Loucy (cell line): ENCODE measurements around the gene PHF5A.

Experiments
- H2AFZ ChIP-seq: fragments of 200-600 bp; sonication (generic); 2 replicates; pipeline ENCODE4 v1.6.0; 2016; ENCODE audit warnings: antibody characterized with exemption, mild to moderate bottlenecking, low read length, moderate library complexity
- H3F3A ChIP-seq: fragments of 200-600 bp; 2 replicates; pipeline ENCODE4 v1.6.0; 2016; ENCODE audit warnings: antibody characterized with exemption, low read depth, mild to moderate bottlenecking
- H3K27me3 ChIP-seq: fragments of 200-600 bp; sonication (generic); 2 replicates; pipeline ENCODE4 v1.6.1; 2014; ENCODE audit warnings: low read length, mild to moderate bottlenecking; ENCODE audit not compliant: insufficient read depth, poor library complexity, severe bottlenecking
- H3K36me3 ChIP-seq: fragments of 200-600 bp; sonication (generic); 2 replicates; pipeline ENCODE4 v1.6.1; 2016; ENCODE audit warnings: low read length; ENCODE audit not compliant: insufficient read depth
- H3K4me1 ChIP-seq: fragments of 200-600 bp; sonication (generic); 2 replicates; pipeline ENCODE4 v1.5.1; 2014; ENCODE audit warnings: low read length, mild to moderate bottlenecking; ENCODE audit not compliant: insufficient read depth, poor library complexity, severe bottlenecking
- H3K4me2 ChIP-seq: fragments of 200-600 bp; sonication (generic); 2 replicates; pipeline ENCODE4 v1.6.0; 2014; ENCODE audit warnings: antibody characterized with exemption, low read length, low read depth, mild to moderate bottlenecking; ENCODE audit not compliant: poor library complexity, severe bottlenecking
- H3K4me3 ChIP-seq: fragments of 200-600 bp; sonication (generic); 2 replicates; pipeline ENCODE4 v1.5.1; 2014; ENCODE audit warnings: low read length, mild to moderate bottlenecking, mixed read lengths; ENCODE audit not compliant: poor library complexity, severe bottlenecking
- H3K79me2 ChIP-seq: fragments of 200-600 bp; sonication (generic); 2 replicates; pipeline ENCODE4 v1.6.1; 2014; ENCODE audit warnings: low read length; ENCODE audit not compliant: insufficient read depth
- H3K9ac ChIP-seq: fragments of 200-600 bp; sonication (generic); 2 replicates; pipeline ENCODE4 v1.6.0; 2014; ENCODE audit warnings: mild to moderate bottlenecking, low read depth, low read length, moderate library complexity; ENCODE audit not compliant: poor library complexity, severe bottlenecking
- H3K9me2 ChIP-seq: fragments of 200-600 bp; sonication (generic); replicated peaks from 2 replicates; pipeline ENCODE4 v1.6.1; 2016; ENCODE audit warnings: low read depth, low read length, mixed read lengths
- H3K9me3 ChIP-seq: fragments of 200-600 bp; sonication (generic); 2 replicates; pipeline ENCODE4 v1.6.1; 2014; ENCODE audit warnings: mild to moderate bottlenecking, antibody characterized with exemption, low read length, low read depth; ENCODE audit not compliant: insufficient read depth
- H4K20me1 ChIP-seq: fragments of 200-600 bp; sonication (generic); 2 replicates; pipeline ENCODE4 v1.6.0; 2014; ENCODE audit warnings: antibody characterized with exemption, low read length, mild to moderate bottlenecking; ENCODE audit not compliant: insufficient read depth, poor library complexity, severe bottlenecking
- EZH2phosphoT487 ChIP-seq: fragments of 200-600 bp; IDR thresholded peaks from 2 replicates; pipeline ENCODE4 v1.6.1; 2018; ENCODE audit warnings: antibody characterized with exemption, mild to moderate bottlenecking, moderate library complexity, borderline replicate concordance
- TF ChIP-seq, protein P1 (sequence below): fragments of 200-600 bp; sonication (generic); conservative IDR thresholded peaks from 2 replicates; pipeline ENCODE4 v1.5.1; 2014; ENCODE audit warnings: mild to moderate bottlenecking, antibody characterized with exemption, low read length

PHF5A gene

DNA sequence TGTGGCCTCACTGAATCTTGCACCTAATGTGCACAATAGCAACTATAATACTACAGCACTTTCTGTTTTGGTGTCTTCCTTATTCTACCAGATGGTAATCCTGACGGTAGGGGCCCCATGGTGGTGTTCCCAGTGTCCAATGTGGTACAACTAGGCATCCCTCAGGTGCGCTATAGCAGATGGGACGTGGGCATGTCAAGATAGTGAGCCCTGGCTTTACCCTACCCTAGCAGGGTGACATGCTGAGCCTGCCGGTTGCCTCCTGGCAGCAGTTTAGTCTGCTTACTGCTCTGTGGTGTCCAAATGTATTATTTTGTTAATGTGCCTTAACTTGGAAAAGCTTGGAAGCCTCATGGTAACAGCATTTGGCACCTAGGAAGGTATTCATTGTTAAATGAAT lies 19.6 kb upstream of the PHF5A start:
- Histone ChIP-seq H3K36me3 (no peaks in the 10 kb centered on the region), H3K9me3 (no peaks in the 10 kb centered on the region), H3K4me3 (no peak overlapping the region), H3K4me2 (no peak overlapping the region), H3K9me2 (no peaks in the 10 kb centered on the region), H3K79me2 (peaks cover 65% of the 10 kb centered on the region), H3F3A (no peaks in the 10 kb centered on the region), H3K4me1 (no peaks in the 10 kb centered on the region), H3K27me3 (no peaks in the 10 kb centered on the region), H3K9ac (no peak overlapping the region), H2AFZ (no peak overlapping the region), H4K20me1 (no peaks in the 10 kb centered on the region)
- TF ChIP-seq, protein P1, sequence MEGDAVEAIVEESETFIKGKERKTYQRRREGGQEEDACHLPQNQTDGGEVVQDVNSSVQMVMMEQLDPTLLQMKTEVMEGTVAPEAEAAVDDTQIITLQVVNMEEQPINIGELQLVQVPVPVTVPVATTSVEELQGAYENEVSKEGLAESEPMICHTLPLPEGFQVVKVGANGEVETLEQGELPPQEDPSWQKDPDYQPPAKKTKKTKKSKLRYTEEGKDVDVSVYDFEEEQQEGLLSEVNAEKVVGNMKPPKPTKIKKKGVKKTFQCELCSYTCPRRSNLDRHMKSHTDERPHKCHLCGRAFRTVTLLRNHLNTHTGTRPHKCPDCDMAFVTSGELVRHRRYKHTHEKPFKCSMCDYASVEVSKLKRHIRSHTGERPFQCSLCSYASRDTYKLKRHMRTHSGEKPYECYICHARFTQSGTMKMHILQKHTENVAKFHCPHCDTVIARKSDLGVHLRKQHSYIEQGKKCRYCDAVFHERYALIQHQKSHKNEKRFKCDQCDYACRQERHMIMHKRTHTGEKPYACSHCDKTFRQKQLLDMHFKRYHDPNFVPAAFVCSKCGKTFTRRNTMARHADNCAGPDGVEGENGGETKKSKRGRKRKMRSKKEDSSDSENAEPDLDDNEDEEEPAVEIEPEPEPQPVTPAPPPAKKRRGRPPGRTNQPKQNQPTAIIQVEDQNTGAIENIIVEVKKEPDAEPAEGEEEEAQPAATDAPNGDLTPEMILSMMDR: no peak
- no peak for TF ChIP-seq EZH2phosphoT487

DNA sequence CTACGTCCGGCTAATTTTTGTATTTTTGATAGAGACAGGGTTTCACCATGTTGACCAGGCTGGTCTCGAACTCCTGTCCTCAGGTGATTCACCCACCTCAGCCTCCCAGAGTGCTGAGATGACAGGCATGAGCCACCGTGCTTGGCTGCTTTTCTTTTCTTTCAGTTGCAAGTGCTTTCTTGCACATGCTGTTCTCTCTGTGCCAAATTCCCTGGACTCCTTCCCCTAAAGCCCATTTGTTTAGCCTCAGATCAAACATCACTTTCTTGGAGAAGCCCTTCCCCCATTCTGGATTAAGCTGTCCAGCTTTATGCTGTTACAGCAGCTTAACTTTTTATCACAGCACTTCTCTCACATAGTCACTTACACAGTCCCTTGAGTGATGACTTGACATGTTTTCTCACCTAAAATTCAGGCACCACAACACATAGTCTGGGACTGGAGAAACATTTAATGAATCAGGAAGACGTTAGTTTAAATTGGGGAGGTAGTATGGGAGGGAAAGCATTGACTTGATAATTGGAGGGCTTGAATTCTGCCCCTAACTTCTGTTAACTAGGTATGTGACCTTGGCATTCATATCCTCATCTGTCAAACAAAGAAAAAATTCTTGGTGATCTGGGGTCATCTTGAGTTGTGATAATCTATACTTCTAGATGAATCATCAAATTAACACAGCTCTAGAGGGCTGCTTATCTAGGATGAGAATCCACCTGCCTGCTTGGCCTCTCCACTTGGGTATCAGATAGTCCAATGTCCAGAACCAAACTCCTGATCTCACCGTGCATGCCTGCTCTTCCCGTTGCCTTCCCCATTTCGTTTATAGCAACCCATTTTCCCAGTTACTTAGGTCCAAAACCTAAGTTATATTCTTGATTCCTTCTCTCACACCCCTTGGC lies 18.8 kb upstream of the PHF5A start:
- peaks cover 73% of the 10 kb centered on the region for H3K79me2 ChIP-seq
- no peak overlapping the region for H3K4me3 ChIP-seq
- H3K4me1 ChIP-seq: no peaks in the 10 kb centered on the region
- no peaks in the 10 kb centered on the region for H3K9me2 ChIP-seq
- peaks cover 5% of the 10 kb centered on the region for H4K20me1 ChIP-seq
- no peaks in the 10 kb centered on the region for H3F3A ChIP-seq
- H3K36me3 ChIP-seq: no peaks in the 10 kb centered on the region
- H3K9me3 ChIP-seq: no peaks in the 10 kb centered on the region
- H3K4me2 ChIP-seq: no peak overlapping the region
- no peak overlapping the region for H2AFZ ChIP-seq
- no peaks in the 10 kb centered on the region for H3K27me3 ChIP-seq
- H3K9ac ChIP-seq: no peak overlapping the region
- TF ChIP-seq, protein P1: no peak

DNA sequence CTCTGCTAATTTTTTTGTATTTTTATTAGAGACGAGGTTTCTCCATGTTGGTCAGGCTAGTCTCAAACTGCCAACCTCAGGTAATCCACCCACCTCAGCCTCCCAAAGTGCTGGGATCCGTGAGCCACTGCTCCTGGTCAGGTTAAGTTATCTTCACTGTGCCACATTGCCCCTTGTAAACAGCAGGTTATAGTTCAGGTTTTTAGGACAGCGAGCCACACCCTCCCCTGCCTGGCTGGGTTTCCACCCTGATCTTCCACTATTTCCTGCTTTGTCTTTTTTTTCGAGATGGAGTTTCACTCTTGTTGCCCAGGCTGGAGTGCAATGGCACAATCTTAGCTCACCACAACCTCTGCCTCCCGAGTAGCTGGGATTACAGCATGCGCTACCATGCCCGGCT lies 16.5 kb upstream of the PHF5A start:
- no peaks in the 10 kb centered on the region for H3K36me3 ChIP-seq
- no peaks in the 10 kb centered on the region for H3F3A ChIP-seq
- no peak overlapping the region for H2AFZ ChIP-seq
- peaks cover 8% of the 10 kb centered on the region for H4K20me1 ChIP-seq
- H3K4me2 ChIP-seq: no peak overlapping the region
- H3K79me2 ChIP-seq: peaks cover 76% of the 10 kb centered on the region
- no peaks in the 10 kb centered on the region for H3K9me2 ChIP-seq
- H3K9ac ChIP-seq: no peak overlapping the region
- H3K4me1 ChIP-seq: no peaks in the 10 kb centered on the region
- no peak overlapping the region for H3K4me3 ChIP-seq
- no peak for TF ChIP-seq EZH2phosphoT487
- TF ChIP-seq, protein P1: no peak
- no peaks in the 10 kb centered on the region for H3K9me3 ChIP-seq
- no peaks in the 10 kb centered on the region for H3K27me3 ChIP-seq
